K562 (cell line): ENCODE measurements around the gene MCMBP. TPM values are rescaled to one million over a fixed set of nuclear protein-coding genes. Genes with fewer than 3 reads are reported as not detected.
"Not testable (repeated sequence)": the region's sequence is repeated elsewhere in the genome, so short reads cannot be mapped to it uniquely, and the experiment has no call there.

Source experiments
- ATAC-seq: fragments of 200-7000 bp; cut with Tn5 transposase; 3 replicates; pipeline ENCODE4 v1.9.1; 2020; ENCODE audit warnings: moderate library complexity
- BruUV-seq: library from RNA; stranded (reverse); fragments of 400-500 nt; replicated peaks from 2 replicates; lab custom pipeline; 2021; lab: Mats Ljungman, UMichigan
- CTCF ChIA-PET: fragments of 300-600 bp; formaldehyde crosslinking; extraction: SDS; loops from one replicate; lab custom pipeline; 2021; ENCODE audit warnings: low intra/inter-chr PET ratio; lab: Yijun Ruan, JAX
- POLR2A ChIA-PET: fragments of 300-600, 350-650 bp; sonication (Branson Sonifier 250); formaldehyde crosslinking; extraction: SDS; loops from one replicate; lab custom pipeline; 2021; ENCODE audit warnings: antibody characterized with exemption, inconsistent platforms; lab: Yijun Ruan, JAX
- DNase-seq, 4 experiments: peaks; one replicate each; pipeline versions ENCODE4 v3.0.0 to v3.0.0-alpha.2; 2011 to 2018; ENCODE audit warnings: low spot score in 3 of 4, mixed read lengths in 3 of 4; ENCODE audit errors: extremely low read depth in 1 of 4
- FAIRE-seq: peaks from 2 replicates; lab custom pipeline; 2011; peaks lifted over from hg19 to GRCh38; lab: Jason Lieb, UNC
- H2AFZ ChIP-seq: 2 replicates; pipeline ENCODE4 v1.6.0; 2011; ENCODE audit warnings: low read depth, low read length, control low read depth, inconsistent platforms
- H3K27ac ChIP-seq: fragments of 200-600 bp; 3 replicates; pipeline ENCODE4 v1.8.0; 2011; ENCODE audit warnings: low read depth, mild to moderate bottlenecking, control low read depth, inconsistent platforms, low read length, moderate library complexity, mixed read lengths; ENCODE audit errors: extremely low read depth
- H3K27me3 ChIP-seq, 2 experiments: fragments of 300-600 bp in 1 of 2; 2 replicates in 1 of 2; 3 replicates in 1 of 2; pipeline versions ENCODE4 v1.6.0 to v1.8.0; 2011; ENCODE audit warnings: inconsistent platforms in 2 of 2, low read length in 2 of 2, mild to moderate bottlenecking in 1 of 2, mixed read lengths in 1 of 2, moderate library complexity in 1 of 2; ENCODE audit not compliant: control insufficient read depth in 2 of 2, insufficient read depth in 2 of 2
- H3K36me3 ChIP-seq: fragments of 300-600 bp; 3 replicates; pipeline ENCODE4 v1.8.0; 2011; ENCODE audit warnings: mild to moderate bottlenecking, low read length, inconsistent platforms; ENCODE audit not compliant: control insufficient read depth, insufficient read depth
- H3K4me1 ChIP-seq, 2 experiments: fragments of 200-600 bp in 1 of 2; replicated peaks in 1 of 2; 2 replicates in 1 of 2; 3 replicates in 1 of 2; pipeline versions ENCODE4 v1.5.1 to v1.8.0; 2011; ENCODE audit warnings: inconsistent platforms in 2 of 2, low read length in 2 of 2, mild to moderate bottlenecking in 1 of 2, mixed read lengths in 1 of 2, moderate library complexity in 1 of 2; ENCODE audit not compliant: control insufficient read depth in 2 of 2, insufficient read depth in 2 of 2
- H3K4me2 ChIP-seq: 2 replicates; pipeline ENCODE4 v1.6.1; 2011; ENCODE audit warnings: low read length, control low read depth, inconsistent platforms, mixed read lengths; ENCODE audit not compliant: insufficient read depth
- H3K4me3 ChIP-seq: fragments of 200-600 bp; sonication (generic), shearing (Covaris generic); 2 replicates; pipeline ENCODE4 v1.5.1; 2016; ENCODE audit warnings: control low read depth, inconsistent platforms
- H3K79me2 ChIP-seq: fragments of 200-600 bp; 3 replicates; pipeline ENCODE4 v1.8.0; 2011; ENCODE audit warnings: low read length, inconsistent platforms; ENCODE audit not compliant: control insufficient read depth, insufficient read depth
- H3K9ac ChIP-seq, 2 experiments: 2 replicates each; pipeline versions ENCODE4 v1.6.0 to v1.6.1; 2011; ENCODE audit warnings: low read depth in 2 of 2, low read length in 2 of 2, control low read depth in 1 of 2, inconsistent platforms in 1 of 2, mild to moderate bottlenecking in 1 of 2, mixed read lengths in 1 of 2; ENCODE audit not compliant: insufficient read depth in 1 of 2
- H3K9me1 ChIP-seq: one replicate; pipeline ENCODE4 v1.6.0; 2011; ENCODE audit warnings: inconsistent platforms, mild to moderate bottlenecking, low read length, moderate library complexity; ENCODE audit not compliant: control insufficient read depth, insufficient read depth
- H3K9me3 ChIP-seq: replicated peaks from 2 replicates; pipeline ENCODE4 v1.5.1; 2011; ENCODE audit warnings: low read depth, low read length, inconsistent platforms; ENCODE audit not compliant: control insufficient read depth, insufficient read depth
- H4K20me1 ChIP-seq: replicated peaks from 2 replicates; pipeline ENCODE4 v1.6.1; 2011; ENCODE audit warnings: low read length, inconsistent platforms, mixed read lengths; ENCODE audit not compliant: control insufficient read depth, insufficient read depth
- ARID1B ChIP-seq: fragments of 450-650 bp; IDR thresholded peaks from 2 replicates; pipeline ENCODE4 v1.6.1; 2016; ENCODE audit warnings: antibody characterized with exemption, mild to moderate bottlenecking, inconsistent platforms
- CEBPB ChIP-seq: fragments of 450-650 bp; IDR thresholded peaks from 2 replicates; pipeline ENCODE4 v1.6.1; 2016; ENCODE audit warnings: missing genetic modification characterization, missing compliant biosample characterization
- E2F3 ChIP-seq: fragments of 250-450 bp; sonication (Bioruptor Pico); IDR thresholded peaks from 2 replicates; pipeline ENCODE4 v1.4.0; 2020; ENCODE audit warnings: mild to moderate bottlenecking
- FOXJ3 ChIP-seq: sonication (generic); formaldehyde crosslinking; IDR thresholded peaks from 2 replicates; pipeline ENCODE4 v1.4.0; 2020; ENCODE audit warnings: mild to moderate bottlenecking, missing genetic modification reagents
- NFE2 ChIP-seq: IDR thresholded peaks from 2 replicates; pipeline ENCODE4 v1.6.1; 2014; ENCODE audit warnings: antibody characterized with exemption, low read depth
- PHB2 ChIP-seq: fragments of 450-650 bp; IDR thresholded peaks from 2 replicates; pipeline ENCODE4 v1.6.1; 2017; ENCODE audit warnings: low read depth
- POLR2H ChIP-seq: IDR thresholded peaks from 2 replicates; pipeline ENCODE4 v1.6.1; 2016; ENCODE audit warnings: missing genetic modification characterization, low read depth, mild to moderate bottlenecking, control low read depth, missing compliant biosample characterization, moderate library complexity
- POLR3G ChIP-seq: IDR thresholded peaks from 2 replicates; pipeline ENCODE4 v1.6.1; 2011; ENCODE audit not compliant: insufficient read length, insufficient replicate concordance; ENCODE audit errors: extremely low read depth
- SRSF1 ChIP-seq: fragments of 200-400 bp; formaldehyde crosslinking; IDR thresholded peaks from 2 replicates; pipeline ENCODE4 v1.6.1; 2017; ENCODE audit warnings: mild to moderate bottlenecking, low read depth, low read length, moderate library complexity
- TBL1XR1 ChIP-seq, 2 experiments: IDR thresholded peaks; 2 replicates each; pipeline ENCODE4 v1.6.1; 2012; ENCODE audit warnings: improper control_type of control experiment in 2 of 2, low read length in 2 of 2, mild to moderate bottlenecking in 1 of 2
- THAP12 ChIP-seq: fragments of 250-450 bp; sonication (Bioruptor Pico); IDR thresholded peaks from 2 replicates; pipeline ENCODE4 v1.9.0; 2021; ENCODE audit warnings: mild to moderate bottlenecking, inconsistent platforms
- ZNF384 ChIP-seq: IDR thresholded peaks from 2 replicates; pipeline ENCODE4 v1.6.1; 2012; ENCODE audit warnings: low read depth, low read length, improper control_type of control experiment
- ZNF586 ChIP-seq: fragments of 450-650 bp; formaldehyde crosslinking; conservative IDR thresholded peaks from 2 replicates; pipeline ENCODE4 v1.4.0; 2020; ENCODE audit warnings: mild to moderate bottlenecking, moderate library complexity
- ZSCAN29 ChIP-seq: fragments of 450-650 bp; IDR thresholded peaks from 2 replicates; pipeline ENCODE4 v1.6.1; 2017
- WGBS: fragments of 100-300 bp; shearing (Covaris generic); methylation state at CpG from one replicate; pipeline ENCODE4 v1.1.6; 2016; ENCODE audit warnings: low coverage, mixed read lengths; ENCODE audit not compliant: insufficient coverage; ENCODE audit errors: missing lambda C conversion rate; 5-methylcytosine and 5-hydroxymethylcytosine counted together
- in situ Hi-C: fragments of 300-500 bp; cut with MboI; formaldehyde crosslinking; loops from 4 replicates; pipeline ENCODE4 v1.15.0; 2018; ENCODE audit warnings: inconsistent platforms, mixed read lengths
- intact Hi-C: fragments of 100-400 bp; cut with micrococcal nuclease; formaldehyde crosslinking; loops from 2 replicates; pipeline ENCODE4 v1.14.2; 2022
- polyA plus RNA-seq, 8 experiments: library from polyadenylated mRNA; depleted of rRNA in 4 of 8; stranded (reverse) in 5 of 8; unstranded in 3 of 8; fragments of >200 nt; fragmentation: Nextera tagmentation in 2 of 8; fragmentation: Illumina TruSeq in 1 of 8; extraction: Ambion mirVana in 2 of 8; extraction: Trizol in 1 of 8; gene quantifications; 2 replicates each; pipeline versions ENCODE4 v1.2.1 to v1.2.3, GENCODE V29; 2011 to 2014; ENCODE audit warnings: inconsistent platforms in 1 of 8, missing spikeins in 1 of 8
- total RNA-seq, 7 experiments: library from RNA; depleted of rRNA in 6 of 7; stranded (reverse); fragments of >200 nt in 6 of 7; fragmentation: Illumina TruSeq in 2 of 7; extraction: Trizol in 2 of 7; gene quantifications; 2 replicates each; pipeline versions ENCODE4 v1.2.1 to v1.2.3, GENCODE V29; 2011 to 2021; ENCODE audit warnings: low replicate concordance in 1 of 7
- TF ChIP-seq, protein P1 (sequence below): IDR thresholded peaks from 2 replicates; pipeline ENCODE4 v1.6.1; 2011; ENCODE audit warnings: borderline replicate concordance, low read depth, mild to moderate bottlenecking, moderate library complexity, low read length; ENCODE audit not compliant: insufficient read depth, poor library complexity, severe bottlenecking

Gene MCMBP
- total and polyA plus RNA-seq, 9 of the 15 experiments (the other 6 are each of a cell fraction or from before 2014, with no cell fraction given): 11.2 to 74.3 (median 50.5) TPM

- H3K9me3 ChIP-seq: no peaks in the 10 kb centered on the region
- no peak overlapping the region for H3K4me2 ChIP-seq
- H3K27me3 ChIP-seq: no peaks in the 10 kb centered on the region
- H3K36me3 ChIP-seq: no peaks in the 10 kb centered on the region
- FAIRE-seq: no peak
- 87% methylated on average over 4 of the region's 6 CpGs for WGBS
- in situ Hi-C loops: no loop called here
- no peaks in the 10 kb centered on the region for H3K79me2 ChIP-seq
- no peaks in the 10 kb centered on the region for H3K9me1 ChIP-seq
- no peak for DNase-seq
- no peak overlapping the region for H3K4me3 ChIP-seq
- H2AFZ ChIP-seq: no peak overlapping the region
- POLR2A ChIA-PET: no interaction called here
- intact Hi-C loops: no loop called here
- no peaks in the 10 kb centered on the region for H4K20me1 ChIP-seq
- no peaks in the 10 kb centered on the region for H3K4me1 ChIP-seq
- ATAC-seq: no peak
- no peak overlapping the region for H3K27ac ChIP-seq
- H3K9ac ChIP-seq: no peak overlapping the region
- BruUV-seq: no TSS peak
- CTCF ChIA-PET: no interaction called here
- TF ChIP-seq POLR2H (tag) (no peak), POLR3G (no peak), NFE2 (no peak), CEBPB (tag) (no peak), THAP12 (CRISPR knock-in tag) (no peak), SRSF1 (no peak), PHB2 (no peak), E2F3 (CRISPR knock-in tag) (no peak), TBL1XR1 (IDR thresholded peaks at IDR 0.05; ENCODE audit: low read length in 2 of 2) (no peak), ZSCAN29 (no peak), ZNF586 (CRISPR knock-in tag) (no peak), ARID1B (no peak), ZNF384 (no peak), FOXJ3 (CRISPR knock-in tag) (no peak)
- TF ChIP-seq, protein P1, sequence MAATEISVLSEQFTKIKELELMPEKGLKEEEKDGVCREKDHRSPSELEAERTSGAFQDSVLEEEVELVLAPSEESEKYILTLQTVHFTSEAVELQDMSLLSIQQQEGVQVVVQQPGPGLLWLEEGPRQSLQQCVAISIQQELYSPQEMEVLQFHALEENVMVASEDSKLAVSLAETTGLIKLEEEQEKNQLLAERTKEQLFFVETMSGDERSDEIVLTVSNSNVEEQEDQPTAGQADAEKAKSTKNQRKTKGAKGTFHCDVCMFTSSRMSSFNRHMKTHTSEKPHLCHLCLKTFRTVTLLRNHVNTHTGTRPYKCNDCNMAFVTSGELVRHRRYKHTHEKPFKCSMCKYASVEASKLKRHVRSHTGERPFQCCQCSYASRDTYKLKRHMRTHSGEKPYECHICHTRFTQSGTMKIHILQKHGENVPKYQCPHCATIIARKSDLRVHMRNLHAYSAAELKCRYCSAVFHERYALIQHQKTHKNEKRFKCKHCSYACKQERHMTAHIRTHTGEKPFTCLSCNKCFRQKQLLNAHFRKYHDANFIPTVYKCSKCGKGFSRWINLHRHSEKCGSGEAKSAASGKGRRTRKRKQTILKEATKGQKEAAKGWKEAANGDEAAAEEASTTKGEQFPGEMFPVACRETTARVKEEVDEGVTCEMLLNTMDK: no peak
These were observed 76.6 kb downstream of the MCMBP start for GRCh38 chr10:119796039-119796438.

DNA sequence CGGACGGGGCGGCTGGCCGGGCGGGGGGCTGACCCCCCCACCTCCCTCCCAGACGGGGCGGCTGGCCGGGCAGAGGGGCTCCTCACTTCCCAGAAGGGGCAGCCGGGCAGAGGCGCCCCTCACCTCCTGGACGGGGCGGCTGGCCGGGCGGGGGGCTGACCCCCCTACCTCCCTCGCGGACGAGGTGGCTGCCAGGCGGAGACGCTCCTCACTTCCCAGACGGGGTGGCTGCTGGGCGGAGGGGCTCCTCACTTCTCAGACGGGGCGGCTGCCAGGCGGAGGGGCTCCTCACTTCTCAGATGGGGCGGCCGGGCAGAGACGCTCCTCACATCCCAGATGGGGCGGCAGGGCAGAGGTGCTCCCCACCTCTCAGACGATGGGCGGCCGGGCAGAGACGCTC, 77.5 kb downstream of the MCMBP start:
- H3K9me1 ChIP-seq, intact Hi-C loops, H3K36me3 ChIP-seq, DNase-seq, CTCF ChIA-PET, in situ Hi-C loops, H2AFZ ChIP-seq, H3K4me3 ChIP-seq, POLR2A ChIA-PET, BruUV-seq, H3K27me3 ChIP-seq, H3K4me1 ChIP-seq, H3K4me2 ChIP-seq, H3K9me3 ChIP-seq, H3K27ac ChIP-seq, H3K79me2 ChIP-seq, H3K9ac ChIP-seq, ATAC-seq, FAIRE-seq, H4K20me1 ChIP-seq: not testable (repeated sequence)
- WGBS: 76% methylated on average over 8 of the region's 32 CpGs
